AG08395 (cell line): Measurements from ENCODE around the gene PLAAT5.
"Not testable (repeated sequence)": the region's sequence is repeated elsewhere in the genome, so short reads cannot be mapped to it uniquely, and the experiment has no call there.

Experiments used
- DNase-seq: peaks from one replicate; pipeline ENCODE4 v3.0.0; 2012; ENCODE audit warnings: mixed read lengths, low spot score

The PLAAT5 gene

GRCh38 chr11:63490551-63491239 is at the start of gene PLAAT5:
Gene PLAAT5 (minus strand): TSS chr11:63491167. CDS start chr11:63491034, 133 bp downstream.
- DNase-seq: peak; percentile 10

- peak; percentile 51 for DNase-seq
Observed at GRCh38 chr11:63537293-63538101, 46.5 kb upstream of the PLAAT5 start.

- peak; percentile 63 for DNase-seq
Observed at GRCh38 chr11:63536669-63537292, 45.8 kb upstream of the PLAAT5 start, which contains the start of gene PLAAT4. Gene PLAAT4 (plus strand): TSS chr11:63536808. CDS start chr11:63536869, 61 bp downstream.

- no peak for DNase-seq
Observed at GRCh38 chr11:63535734-63536133, 44.8 kb upstream of the PLAAT5 start.

GRCh38 chr11:63534895-63535461 is 44.0 kb upstream of the PLAAT5 start:
- DNase-seq: no peak

GRCh38 chr11:63534076-63534475 is 43.1 kb upstream of the PLAAT5 start:
- DNase-seq: no peak

- DNase-seq: no peak
Observed at GRCh38 chr11:63532799-63533475, 42.0 kb upstream of the PLAAT5 start.

GRCh38 chr11:63532117-63532516 is 41.1 kb upstream of the PLAAT5 start:
- DNase-seq: no peak

- peak; percentile 64 for DNase-seq
Observed at GRCh38 chr11:63531074-63531792, 40.3 kb upstream of the PLAAT5 start.

- DNase-seq: no peak
Observed at GRCh38 chr11:63530021-63530420, 39.1 kb upstream of the PLAAT5 start.

- DNase-seq: not testable (repeated sequence)
Observed at GRCh38 chr11:63529373-63529772, 38.4 kb upstream of the PLAAT5 start.

GRCh38 chr11:63528729-63529278 is 37.8 kb upstream of the PLAAT5 start:
- not testable (repeated sequence) for DNase-seq

GRCh38 chr11:63528156-63528555 is 37.2 kb upstream of the PLAAT5 start:
- DNase-seq: not testable (repeated sequence)

- DNase-seq: no peak
Observed at GRCh38 chr11:63527667-63528066, 36.7 kb upstream of the PLAAT5 start.

GRCh38 chr11:63523151-63523550 is 32.2 kb upstream of the PLAAT5 start:
- DNase-seq: no peak

- no peak for DNase-seq
Observed at GRCh38 chr11:63521896-63522295, 30.9 kb upstream of the PLAAT5 start.

GRCh38 chr11:63520606-63521170 is 29.7 kb upstream of the PLAAT5 start:
- no peak for DNase-seq

- no peak for DNase-seq
Observed at GRCh38 chr11:63518548-63518947, 27.6 kb upstream of the PLAAT5 start.

- no peak for DNase-seq
Observed at GRCh38 chr11:63517156-63517555, 26.2 kb upstream of the PLAAT5 start.

GRCh38 chr11:63516109-63516508 is 25.1 kb upstream of the PLAAT5 start:
- no peak for DNase-seq
